H1 (cell line): ENCODE data around the gene CHST10. TPM values are rescaled to one million over a fixed set of nuclear protein-coding genes. Genes with fewer than 3 reads are reported as not detected.

Experiments
- CBX5 ChIP-seq: fragments of 300-800, 300-1000 bp; sonication (generic); IDR thresholded peaks from 2 replicates; pipeline ENCODE4 v1.7.1; 2016; ENCODE audit warnings: antibody characterized with exemption, low read length, low read depth
- CREB1 ChIP-seq: IDR thresholded peaks from 2 replicates; pipeline ENCODE4 v1.6.1; 2012; ENCODE audit warnings: inconsistent platforms
- RBBP5 ChIP-seq: IDR thresholded peaks from 2 replicates; pipeline ENCODE4 v1.7.1; 2012; ENCODE audit warnings: low read depth, mild to moderate bottlenecking, inconsistent platforms, low read length, moderate library complexity, borderline replicate concordance
- SRF ChIP-seq: IDR thresholded peaks from 2 replicates; pipeline ENCODE4 v1.6.1; 2011; ENCODE audit warnings: mild to moderate bottlenecking, low read depth, low read length, moderate library complexity
- polyA plus RNA-seq, 7 experiments: library from polyadenylated mRNA; depleted of rRNA in 3 of 7; stranded (reverse) in 5 of 7; unstranded in 2 of 7; fragments of >200 nt in 5 of 7; fragments of 200-250 nt in 2 of 7; gene quantifications; 1 replicate in 5 of 7; 2 replicates in 1 of 7; 4 replicates in 1 of 7; pipeline versions ENCODE4 v1.2.1 to v1.2.3, GENCODE V29; 2011 to 2013; ENCODE audit warnings: missing spikeins in 2 of 7, mixed read lengths in 2 of 7
- total RNA-seq: library from RNA; stranded (reverse); fragmentation: NEBNext Ultra II Directional; extraction: Animal tissue kit (Norgen Biotek cat#: 25700); gene quantifications from 2 replicates; pipeline ENCODE4 v1.2.1, GENCODE V29; 2021
- TF ChIP-seq, protein P1 (sequence below): IDR thresholded peaks from 2 replicates; pipeline ENCODE4 v1.6.1; 2012; ENCODE audit warnings: inconsistent platforms

The CHST10 gene
- total and polyA plus RNA-seq, 2 of the 8 experiments (the other 6 are each of a cell fraction or from before 2014, with no cell fraction given), result 27.3 to 29.1 TPM

DNA sequence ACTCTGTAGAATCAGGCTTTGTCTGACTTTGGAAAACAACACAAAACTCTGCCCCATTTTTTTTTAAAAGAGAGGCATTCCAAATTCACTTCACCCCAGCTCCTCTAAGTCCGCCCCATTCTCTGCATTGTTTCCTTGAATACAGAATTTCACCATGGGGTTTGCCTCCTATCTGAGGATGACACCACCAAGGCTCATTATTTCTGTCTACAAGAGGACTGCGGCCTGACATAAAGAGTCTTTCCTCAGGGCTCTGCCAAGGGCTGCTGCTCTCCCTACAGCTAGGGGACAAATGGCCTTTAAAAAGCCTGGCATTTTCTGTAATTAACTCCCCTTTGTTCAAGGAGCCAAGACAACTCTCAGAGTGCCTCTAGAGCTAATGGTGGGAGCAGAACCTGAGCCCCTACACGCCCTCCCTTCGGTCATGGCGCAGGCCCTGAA, 4.6 kb downstream of the CHST10 start (continued):
- TF ChIP-seq, protein P1, sequence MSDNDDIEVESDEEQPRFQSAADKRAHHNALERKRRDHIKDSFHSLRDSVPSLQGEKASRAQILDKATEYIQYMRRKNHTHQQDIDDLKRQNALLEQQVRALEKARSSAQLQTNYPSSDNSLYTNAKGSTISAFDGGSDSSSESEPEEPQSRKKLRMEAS, result no peak
- TF ChIP-seq CBX5 (no peak), RBBP5 (no peak), SRF (no peak), CREB1 (no peak)
